Cardiac fibroblast (primary cell): ENCODE data around the gene STAT5B.
"Not testable (repeated sequence)": the region's sequence is repeated elsewhere in the genome, so short reads cannot be mapped to it uniquely, and the experiment has no call there.

ENCODE experiments used
- DNase-seq, 2 donors: peaks; one replicate each; pipeline versions ENCODE4 v3.0.0 to v3.0.0-alpha.2; 2010; ENCODE audit warnings: low read depth in 2 of 2
- H3K4me3 ChIP-seq, 2 donors: replicated peaks in 1 of 2; 1 replicate in 1 of 2; 2 replicates in 1 of 2; pipeline ENCODE4 v1.5.1; 2011; ENCODE audit warnings: low read depth in 2 of 2, low read length in 2 of 2, mild to moderate bottlenecking in 2 of 2, moderate library complexity in 1 of 2
- CTCF ChIP-seq: IDR thresholded peaks from one replicate; pipeline ENCODE4 v1.5.1; 2011; ENCODE audit warnings: low read depth, mild to moderate bottlenecking, low read length, inconsistent platforms

The STAT5B gene

GRCh38 chr17:42190491-42191274 lies 85.5 kb downstream of the STAT5B start:
- H3K4me3 ChIP-seq = no peak overlapping the region
- no peak for TF ChIP-seq CTCF
- DNase-seq = no peak

- DNase-seq = no peak
- no peak overlapping the region for H3K4me3 ChIP-seq
- TF ChIP-seq CTCF = no peak
These were observed 86.6 kb downstream of the STAT5B start for GRCh38 chr17:42189651-42189965.

GRCh38 chr17:42188749-42189650 lies 87.2 kb downstream of the STAT5B start:
- no peak overlapping the region for H3K4me3 ChIP-seq
- TF ChIP-seq CTCF = no peak
- DNase-seq = no peak

GRCh38 chr17:42187833-42188232 lies 88.4 kb downstream of the STAT5B start:
- no peak overlapping the region for H3K4me3 ChIP-seq
- TF ChIP-seq CTCF = no peak
- DNase-seq = no peak

- DNase-seq, H3K4me3 ChIP-seq: not testable (repeated sequence)
These were observed 90.0 kb downstream of the STAT5B start for GRCh38 chr17:42186191-42186590.

GRCh38 chr17:42185621-42185930 lies 90.6 kb downstream of the STAT5B start:
- TF ChIP-seq CTCF = no peak
- DNase-seq = no peak
- H3K4me3 ChIP-seq = no peak overlapping the region
